HepG2 (cell line): ENCODE measurements around the gene ECE2. TPM values are rescaled to one million over a fixed set of nuclear protein-coding genes. Genes with fewer than 3 reads are reported as not detected.

ENCODE experiments used
- ADNP ChIP-seq: sonication (generic); formaldehyde crosslinking; IDR thresholded peaks from 2 replicates; pipeline ENCODE4 v1.4.0; 2020; ENCODE audit warnings: missing genetic modification reagents
- GABPB1 ChIP-seq: IDR thresholded peaks from 2 replicates; pipeline ENCODE4 v1.6.1; 2016; ENCODE audit warnings: mild to moderate bottlenecking, missing genetic modification reagents, moderate library complexity, missing compliant biosample characterization
- HDAC1 ChIP-seq: sonication (generic); formaldehyde crosslinking; IDR thresholded peaks from 2 replicates; pipeline ENCODE4 v1.5.1; 2020; ENCODE audit warnings: mild to moderate bottlenecking, missing genetic modification reagents
- MXD4 ChIP-seq: IDR thresholded peaks from 2 replicates; pipeline ENCODE4 v1.6.1; 2016; ENCODE audit warnings: mild to moderate bottlenecking, missing biosample characterization, missing genetic modification reagents
- NR0B2 ChIP-seq: sonication (generic); formaldehyde crosslinking; IDR thresholded peaks from 2 replicates; pipeline ENCODE4 v1.4.0; 2020; ENCODE audit warnings: mild to moderate bottlenecking, missing genetic modification reagents
- PATZ1 ChIP-seq: sonication (generic); formaldehyde crosslinking; IDR thresholded peaks from 2 replicates; pipeline ENCODE4 v1.4.0; 2020; ENCODE audit warnings: missing genetic modification reagents
- REPIN1 ChIP-seq: sonication (generic); formaldehyde crosslinking; IDR thresholded peaks from 2 replicates; pipeline ENCODE4 v1.8.0; 2022; ENCODE audit warnings: missing genetic modification reagents, low read depth, mild to moderate bottlenecking, borderline replicate concordance
- SAP130 ChIP-seq: IDR thresholded peaks from 2 replicates; pipeline ENCODE4 v1.6.1; 2016; ENCODE audit warnings: low read depth
- SMAD9 ChIP-seq: sonication (generic); formaldehyde crosslinking; IDR thresholded peaks from 2 replicates; pipeline ENCODE4 v1.5.1; 2020; ENCODE audit warnings: mild to moderate bottlenecking, missing genetic modification reagents
- TFDP2 ChIP-seq: sonication (generic); formaldehyde crosslinking; IDR thresholded peaks from 2 replicates; pipeline ENCODE4 v1.4.0; 2020; ENCODE audit warnings: missing genetic modification reagents
- ZFY ChIP-seq: sonication (generic); formaldehyde crosslinking; IDR thresholded peaks from 2 replicates; pipeline ENCODE4 v1.4.0; 2020; ENCODE audit warnings: missing genetic modification reagents
- ZNF274 ChIP-seq: sonication (generic); formaldehyde crosslinking; IDR thresholded peaks from 2 replicates; pipeline ENCODE4 v1.5.1; 2020; ENCODE audit warnings: mild to moderate bottlenecking, missing genetic modification reagents
- ZNF431 ChIP-seq: sonication (generic); formaldehyde crosslinking; IDR thresholded peaks from 2 replicates; pipeline ENCODE4 v1.9.0; 2022; ENCODE audit warnings: missing genetic modification reagents, low read depth, mild to moderate bottlenecking, borderline replicate concordance
- ZNF446 ChIP-seq: sonication (generic); formaldehyde crosslinking; IDR thresholded peaks from 2 replicates; pipeline ENCODE4 v1.5.0; 2020; ENCODE audit warnings: mild to moderate bottlenecking, missing genetic modification reagents
- ZNF572 ChIP-seq: sonication (generic); formaldehyde crosslinking; IDR thresholded peaks from 2 replicates; pipeline ENCODE4 v1.5.1; 2020; ENCODE audit warnings: mild to moderate bottlenecking, missing genetic modification reagents
- ZNF687 ChIP-seq: sonication (generic); formaldehyde crosslinking; IDR thresholded peaks from 2 replicates; pipeline ENCODE4 v1.5.1; 2020; ENCODE audit warnings: mild to moderate bottlenecking, missing genetic modification reagents, moderate library complexity
- ZNF83 ChIP-seq: sonication (generic); formaldehyde crosslinking; IDR thresholded peaks from 2 replicates; pipeline ENCODE4 v1.4.0; 2020; ENCODE audit warnings: missing genetic modification reagents, mild to moderate bottlenecking, borderline replicate concordance
- ZNF883 ChIP-seq: sonication (generic); formaldehyde crosslinking; IDR thresholded peaks from 2 replicates; pipeline ENCODE4 v1.5.1; 2020; ENCODE audit warnings: mild to moderate bottlenecking, missing genetic modification reagents; ENCODE audit errors: not compliant biosample characterization
- polyA plus RNA-seq, 8 experiments: library from polyadenylated mRNA; depleted of rRNA in 3 of 8; stranded (reverse) in 7 of 8; unstranded in 1 of 8; fragments of >200 nt; fragmentation: Illumina TruSeq in 4 of 8; extraction: Trizol in 4 of 8; gene quantifications; 2 replicates each; pipeline versions ENCODE4 v1.2.1 to v1.2.3, GENCODE V29; 2011 to 2016; ENCODE audit warnings: low read depth in 4 of 8, missing spikeins in 1 of 8, mixed read lengths in 1 of 8; ENCODE audit not compliant: insufficient read depth in 1 of 8
- total RNA-seq, 5 experiments: library from RNA; depleted of rRNA; stranded (reverse); fragments of >200 nt; fragmentation: Illumina TruSeq; extraction: Trizol; gene quantifications; 2 replicates each; pipeline ENCODE4 v1.2.3, GENCODE V29; 2016; ENCODE audit warnings: low read depth in 1 of 5

The ECE2 gene
- total and polyA plus RNA-seq, 2 of the 13 experiments (the other 11 are each of a cell fraction or from before 2014, with no cell fraction given), result not detected

- TF ChIP-seq NR0B2 (CRISPR knock-in tag), result 0 out of 2 replicates have a peak, but pooled peaks have one; percentile 42
- peak; percentile 85; the same call in 1 of the 2 replicates for TF ChIP-seq ZNF446 (CRISPR knock-in tag)
- no peak for TF ChIP-seq ZNF431 (CRISPR knock-in tag)
- 0 out of 2 replicates have a peak, but pooled peaks have one; percentile 16 for TF ChIP-seq SAP130 (CRISPR knock-in tag)
- TF ChIP-seq GABPB1 (CRISPR knock-in tag), result peak; percentile 15; the same call in 1 of the 2 replicates
- TF ChIP-seq TFDP2 (CRISPR knock-in tag), result peak; percentile 32
- peak; percentile 57; the same call in 1 of the 2 replicates for TF ChIP-seq ZNF274 (CRISPR knock-in tag)
- TF ChIP-seq ZNF83 (CRISPR knock-in tag), result no peak
- TF ChIP-seq SMAD9 (CRISPR knock-in tag), result 0 out of 2 replicates have a peak, but pooled peaks have one; percentile 27
- 0 out of 2 replicates have a peak, but pooled peaks have one; percentile 57 for TF ChIP-seq REPIN1 (CRISPR knock-in tag)
- TF ChIP-seq ADNP (CRISPR knock-in tag), result no peak
- 0 out of 2 replicates have a peak, but pooled peaks have one; percentile 9 for TF ChIP-seq ZFY (CRISPR knock-in tag)
- 0 out of 2 replicates have a peak, but pooled peaks have one; percentile 34 for TF ChIP-seq HDAC1
- TF ChIP-seq ZNF883 (CRISPR knock-in tag), result no peak
- TF ChIP-seq ZNF687 (CRISPR knock-in tag), result peak; percentile 55
- no peak for TF ChIP-seq ZNF572 (CRISPR knock-in tag)
- peak; percentile 90 for TF ChIP-seq PATZ1 (CRISPR knock-in tag)
- peak; percentile 40; the same call in 1 of the 2 replicates for TF ChIP-seq MXD4
Measured at GRCh38 chr3:184230081-184230602, 45.7 kb upstream of the ECE2 start (continued).
